GM19240 (cell line): ENCODE results near the gene RSPH1.

Experiments
- DNase-seq: peaks from one replicate; pipeline ENCODE4 v3.0.0; 2011; ENCODE audit warnings: low spot score; ENCODE audit not compliant: insufficient read length

Gene RSPH1

GRCh38 chr21:42467140-42467983, 28.7 kb downstream of the RSPH1 start:
- no peak for DNase-seq

GRCh38 chr21:42466700-42467099, 29.3 kb downstream of the RSPH1 start:
- DNase-seq, result no peak

GRCh38 chr21:42465803-42466127, 30.3 kb downstream of the RSPH1 start:
- no peak for DNase-seq

GRCh38 chr21:42465008-42465802, 30.8 kb downstream of the RSPH1 start:
- no peak for DNase-seq

- no peak for DNase-seq
Measured at GRCh38 chr21:42463861-42464515, 32.0 kb downstream of the RSPH1 start.

- DNase-seq, result no peak
Measured at GRCh38 chr21:42461881-42462877, 33.8 kb downstream of the RSPH1 start.

- no peak for DNase-seq
Measured at GRCh38 chr21:42461185-42461520, 34.9 kb downstream of the RSPH1 start.

- peak; percentile 55 for DNase-seq
Measured at GRCh38 chr21:42460391-42461184, 35.4 kb downstream of the RSPH1 start.

- no peak for DNase-seq
Measured at GRCh38 chr21:42459546-42460215, 36.3 kb downstream of the RSPH1 start.

- no peak for DNase-seq
Measured at GRCh38 chr21:42459082-42459460, 37.0 kb downstream of the RSPH1 start.

GRCh38 chr21:42456457-42456856, 39.6 kb downstream of the RSPH1 start:
- DNase-seq, result no peak

GRCh38 chr21:42455754-42456440, 40.1 kb downstream of the RSPH1 start:
- DNase-seq, result no peak

- DNase-seq, result no peak
Measured at GRCh38 chr21:42455196-42455595, 40.8 kb downstream of the RSPH1 start.

- DNase-seq, result no peak
Measured at GRCh38 chr21:42454786-42455185, 41.2 kb downstream of the RSPH1 start.

- no peak for DNase-seq
Measured at GRCh38 chr21:42453986-42454570, 41.9 kb downstream of the RSPH1 start.

- DNase-seq, result no peak
Measured at GRCh38 chr21:42453224-42453985, 42.6 kb downstream of the RSPH1 start.

- DNase-seq, result no peak
Measured at GRCh38 chr21:42452401-42453223, 43.4 kb downstream of the RSPH1 start.
